ENCODE measurements around the gene PLXNA4. TPM values are rescaled to one million over a fixed set of nuclear protein-coding genes. Genes with fewer than 3 reads are reported as not detected.

Gene PLXNA4
- total and polyA plus RNA-seq, 4 donors: 0.04 to 1.1 (median 0.41) TPM

DNA sequence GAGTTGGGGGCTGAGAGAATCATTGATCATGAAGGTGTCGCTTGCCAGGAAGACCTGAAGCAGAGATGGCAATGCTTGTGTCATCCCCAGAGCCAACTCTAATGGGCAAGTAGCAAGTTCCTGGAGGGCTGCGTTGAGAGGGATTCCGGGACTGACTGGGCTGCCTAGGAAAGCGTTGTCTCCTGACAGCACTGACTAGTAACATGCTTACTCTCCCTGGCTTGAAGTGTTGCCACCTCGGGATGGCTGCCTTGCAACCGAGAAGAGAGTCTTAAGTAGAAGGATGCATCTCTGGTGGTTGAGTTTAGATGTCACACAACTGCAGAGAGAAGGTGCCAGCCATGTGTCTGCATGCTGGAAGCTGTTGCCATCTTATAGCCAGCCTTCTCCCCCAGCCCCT is 453.4 kb downstream of the PLXNA4 start:
- no peak for DNase-seq (ENCODE audit: low spot score)
- Histone ChIP-seq H3K4me1 (ENCODE audit: control insufficient read depth in 4 of 4, insufficient read depth in 4 of 4, low read length in 3 of 4) (no peaks in the 10 kb centered on the region), H3K9me3 (ENCODE audit: control insufficient read depth in 4 of 4, low read length in 3 of 4) (no peaks in the 10 kb centered on the region), H3K27me3 (ENCODE audit: control insufficient read depth in 4 of 4, insufficient read depth in 4 of 4, low read length in 3 of 4) (no peaks in the 10 kb centered on the region), H3K36me3 (ENCODE audit: control insufficient read depth in 4 of 4, insufficient read depth in 3 of 4, low read depth in 1 of 4, low read length in 3 of 4) (no peaks in the 10 kb centered on the region), H3K27ac (ENCODE audit: low read depth in 1 of 2, low read length in 2 of 2) (no peak overlapping the region), H3K9ac (ENCODE audit: low read depth in 1 of 2, low read length in 2 of 2) (no peak overlapping the region), H3K4me3 (ENCODE audit: low read depth in 1 of 3, low read length in 3 of 3) (no peak overlapping the region)
- TF ChIP-seq HNF4G (IDR thresholded peaks at IDR 0.05) (no peak), SP1 (IDR thresholded peaks at IDR 0.05) (no peak), YY1 (IDR thresholded peaks at IDR 0.05) (no peak), RXRA (IDR thresholded peaks at IDR 0.05) (no peak), REST (IDR thresholded peaks at IDR 0.05) (no peak), NR2F2 (IDR thresholded peaks at IDR 0.05) (no peak), CTCF (IDR thresholded peaks at IDR 0.05; ENCODE audit: low read depth, low read length, missing input control) (no peak)
- TF ChIP-seq, protein P1, sequence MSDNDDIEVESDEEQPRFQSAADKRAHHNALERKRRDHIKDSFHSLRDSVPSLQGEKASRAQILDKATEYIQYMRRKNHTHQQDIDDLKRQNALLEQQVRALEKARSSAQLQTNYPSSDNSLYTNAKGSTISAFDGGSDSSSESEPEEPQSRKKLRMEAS (IDR thresholded peaks at IDR 0.05): no peak
- TF ChIP-seq, protein P2, sequence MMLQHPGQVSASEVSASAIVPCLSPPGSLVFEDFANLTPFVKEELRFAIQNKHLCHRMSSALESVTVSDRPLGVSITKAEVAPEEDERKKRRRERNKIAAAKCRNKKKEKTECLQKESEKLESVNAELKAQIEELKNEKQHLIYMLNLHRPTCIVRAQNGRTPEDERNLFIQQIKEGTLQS (IDR thresholded peaks at IDR 0.05): no peak
- WGBS: 69% methylated on average over 6 of the region's 6 CpGs

DNA sequence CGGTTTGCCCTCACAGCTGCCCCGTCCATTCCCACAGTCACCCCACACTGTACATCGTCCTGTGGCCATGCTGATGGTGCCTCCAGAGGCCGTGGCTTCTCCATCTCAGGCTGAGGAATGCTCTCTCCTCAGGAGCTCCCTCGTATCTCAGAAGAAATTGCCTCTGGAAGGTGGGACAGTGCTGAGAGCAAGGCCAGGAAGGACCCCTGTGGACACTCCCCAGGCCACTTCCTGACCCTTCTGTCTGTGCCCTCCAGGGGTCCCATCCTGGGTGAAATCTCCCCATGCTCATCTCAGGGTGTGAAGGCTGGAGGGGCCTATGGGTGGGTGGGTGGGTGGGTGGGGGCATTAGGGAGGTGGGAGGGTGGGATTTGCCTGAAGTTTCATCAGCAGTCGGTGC is 454.3 kb downstream of the PLXNA4 start:
- no peak overlapping the region for H3K27ac ChIP-seq (ENCODE audit: low read depth in 1 of 2, low read length in 2 of 2)
- TF ChIP-seq HNF4G (IDR thresholded peaks at IDR 0.05) (no peak), YY1 (IDR thresholded peaks at IDR 0.05) (no peak), JUND (IDR thresholded peaks at IDR 0.05) (no peak), FOXA2 (IDR thresholded peaks at IDR 0.05) (no peak), EGR1 (IDR thresholded peaks at IDR 0.05; ENCODE audit: low read depth in 2 of 2) (no peak), TAF1 (conservative IDR thresholded peaks at IDR 0.05) (no peak), RXRA (IDR thresholded peaks at IDR 0.05) (no peak), GABPA (IDR thresholded peaks at IDR 0.05 in 1 of 2, conservative IDR thresholded peaks at IDR 0.05 in 1 of 2) (no peak), NR2F2 (IDR thresholded peaks at IDR 0.05) (no peak), REST (IDR thresholded peaks at IDR 0.05) (no peak)
- TF ChIP-seq, protein P3, sequence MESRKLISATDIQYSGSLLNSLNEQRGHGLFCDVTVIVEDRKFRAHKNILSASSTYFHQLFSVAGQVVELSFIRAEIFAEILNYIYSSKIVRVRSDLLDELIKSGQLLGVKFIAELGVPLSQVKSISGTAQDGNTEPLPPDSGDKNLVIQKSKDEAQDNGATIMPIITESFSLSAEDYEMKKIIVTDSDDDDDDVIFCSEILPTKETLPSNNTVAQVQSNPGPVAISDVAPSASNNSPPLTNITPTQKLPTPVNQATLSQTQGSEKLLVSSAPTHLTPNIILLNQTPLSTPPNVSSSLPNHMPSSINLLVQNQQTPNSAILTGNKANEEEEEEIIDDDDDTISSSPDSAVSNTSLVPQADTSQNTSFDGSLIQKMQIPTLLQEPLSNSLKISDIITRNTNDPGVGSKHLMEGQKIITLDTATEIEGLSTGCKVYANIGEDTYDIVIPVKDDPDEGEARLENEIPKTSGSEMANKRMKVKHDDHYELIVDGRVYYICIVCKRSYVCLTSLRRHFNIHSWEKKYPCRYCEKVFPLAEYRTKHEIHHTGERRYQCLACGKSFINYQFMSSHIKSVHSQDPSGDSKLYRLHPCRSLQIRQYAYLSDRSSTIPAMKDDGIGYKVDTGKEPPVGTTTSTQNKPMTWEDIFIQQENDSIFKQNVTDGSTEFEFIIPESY (IDR thresholded peaks at IDR 0.05): no peak
- TF ChIP-seq, protein P2 (IDR thresholded peaks at IDR 0.05): no peak
- H3K4me1 ChIP-seq (ENCODE audit: control insufficient read depth in 4 of 4, insufficient read depth in 4 of 4, low read length in 3 of 4): no peaks in the 10 kb centered on the region
- no peak overlapping the region for H3K9ac ChIP-seq (ENCODE audit: low read depth in 1 of 2, low read length in 2 of 2)
- 71% methylated on average over 6 of the region's 6 CpGs for WGBS
- H3K4me3 ChIP-seq (ENCODE audit: low read depth in 1 of 3, low read length in 3 of 3): no peak overlapping the region
- no peaks in the 10 kb centered on the region for H3K9me3 ChIP-seq (ENCODE audit: control insufficient read depth in 4 of 4, low read length in 3 of 4)
- H3K27me3 ChIP-seq (ENCODE audit: control insufficient read depth in 4 of 4, insufficient read depth in 4 of 4, low read length in 3 of 4): no peaks in the 10 kb centered on the region
- no peak for DNase-seq (ENCODE audit: low spot score)
- H3K36me3 ChIP-seq (ENCODE audit: control insufficient read depth in 4 of 4, insufficient read depth in 3 of 4, low read depth in 1 of 4, low read length in 3 of 4): no peaks in the 10 kb centered on the region
